ENCODE measurements around the gene USP19.
A peak's percentile ranks its signal among the peaks of the same experiment; 100 is the strongest.

The USP19 gene

DNA sequence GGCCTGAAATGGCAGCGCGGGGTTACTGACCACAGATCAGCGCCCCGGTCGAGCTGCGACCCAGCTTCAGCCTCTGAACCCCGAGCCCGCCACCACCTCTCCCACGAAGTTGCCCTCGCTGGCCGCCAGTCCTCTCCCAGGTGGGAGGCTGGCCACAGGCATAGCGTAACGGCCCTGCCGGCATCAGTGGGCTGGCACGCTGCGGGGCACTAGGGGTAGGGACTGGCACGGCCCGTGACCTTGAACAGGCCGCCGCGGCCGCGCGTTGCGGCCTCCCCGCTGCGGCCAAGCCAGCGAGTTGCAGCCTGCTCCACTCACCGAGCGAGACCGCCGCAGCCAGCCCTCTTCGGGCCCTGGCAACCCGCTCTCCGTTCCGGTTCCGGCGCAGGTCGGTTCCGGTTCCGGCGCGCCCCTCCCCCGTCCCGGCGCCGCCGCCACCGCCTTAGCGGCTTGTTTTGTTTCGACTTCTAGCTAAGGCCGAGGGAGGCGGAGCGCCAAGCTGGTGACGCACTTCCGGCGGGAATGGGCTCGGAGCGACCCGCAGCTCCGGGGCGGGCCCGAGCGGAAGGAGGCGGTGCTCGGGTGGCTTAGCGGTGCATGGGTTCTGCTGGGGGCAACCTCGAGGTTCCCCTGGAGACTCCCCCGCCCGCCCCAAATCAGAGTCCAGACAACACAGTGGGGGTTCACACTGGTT is at the start of gene USP19:
Gene USP19 (minus strand): TSS at position 386 of the 694 bp plus-strand sequence. CDS start 1,678 bp downstream, outside the sequence.
- Histone ChIP-seq H3K36me3 (ENCODE audit: insufficient read depth, low read depth, low read length) (peaks cover 56% of the 10 kb centered on the region), H3K27me3 (ENCODE audit: insufficient read depth, low read length) (no peaks in the 10 kb centered on the region), H3K27ac (ENCODE audit: low read length) (peak within 1 kb of the TSS; percentile 53)

GRCh38 chr3:49166752-49167556 is 46.3 kb upstream of the USP19 start:
- H3K9ac ChIP-seq (ENCODE audit: low read depth, low read length), result peak overlapping the region; percentile 96; the same call in 1 of the 2 replicates
- H3K36me3 ChIP-seq (ENCODE audit: insufficient read depth, low read depth, low read length), result peaks cover 24% of the 10 kb centered on the region
- H3K27me3 ChIP-seq (ENCODE audit: insufficient read depth, low read length), result peaks cover 5% of the 10 kb centered on the region; the same call in 1 of the 2 replicates
- no peaks in the 10 kb centered on the region for H3K9me3 ChIP-seq (ENCODE audit: insufficient read depth, low read depth, low read length)
- peak overlapping the region; percentile 96 for H3K4me3 ChIP-seq (ENCODE audit: low read length)
- peaks cover 4% of the 10 kb centered on the region for H3K4me1 ChIP-seq (ENCODE audit: insufficient read depth, low read length)
- no peak overlapping the region for H3K27ac ChIP-seq (ENCODE audit: low read length)

More for the DNA sequence above, at the start of gene USP19:
- H3K4me3 ChIP-seq (ENCODE audit: low read length), result peak within 1 kb of the TSS; percentile 92
- H3K9ac ChIP-seq (ENCODE audit: low read depth, low read length), result peak within 1 kb of the TSS; percentile 95
- H3K4me1 ChIP-seq (ENCODE audit: insufficient read depth, low read length), result peaks cover 5% of the 10 kb centered on the region; the same call in 1 of the 2 replicates
- H3K9me3 ChIP-seq (ENCODE audit: insufficient read depth, low read depth, low read length), result no peaks in the 10 kb centered on the region

DNA sequence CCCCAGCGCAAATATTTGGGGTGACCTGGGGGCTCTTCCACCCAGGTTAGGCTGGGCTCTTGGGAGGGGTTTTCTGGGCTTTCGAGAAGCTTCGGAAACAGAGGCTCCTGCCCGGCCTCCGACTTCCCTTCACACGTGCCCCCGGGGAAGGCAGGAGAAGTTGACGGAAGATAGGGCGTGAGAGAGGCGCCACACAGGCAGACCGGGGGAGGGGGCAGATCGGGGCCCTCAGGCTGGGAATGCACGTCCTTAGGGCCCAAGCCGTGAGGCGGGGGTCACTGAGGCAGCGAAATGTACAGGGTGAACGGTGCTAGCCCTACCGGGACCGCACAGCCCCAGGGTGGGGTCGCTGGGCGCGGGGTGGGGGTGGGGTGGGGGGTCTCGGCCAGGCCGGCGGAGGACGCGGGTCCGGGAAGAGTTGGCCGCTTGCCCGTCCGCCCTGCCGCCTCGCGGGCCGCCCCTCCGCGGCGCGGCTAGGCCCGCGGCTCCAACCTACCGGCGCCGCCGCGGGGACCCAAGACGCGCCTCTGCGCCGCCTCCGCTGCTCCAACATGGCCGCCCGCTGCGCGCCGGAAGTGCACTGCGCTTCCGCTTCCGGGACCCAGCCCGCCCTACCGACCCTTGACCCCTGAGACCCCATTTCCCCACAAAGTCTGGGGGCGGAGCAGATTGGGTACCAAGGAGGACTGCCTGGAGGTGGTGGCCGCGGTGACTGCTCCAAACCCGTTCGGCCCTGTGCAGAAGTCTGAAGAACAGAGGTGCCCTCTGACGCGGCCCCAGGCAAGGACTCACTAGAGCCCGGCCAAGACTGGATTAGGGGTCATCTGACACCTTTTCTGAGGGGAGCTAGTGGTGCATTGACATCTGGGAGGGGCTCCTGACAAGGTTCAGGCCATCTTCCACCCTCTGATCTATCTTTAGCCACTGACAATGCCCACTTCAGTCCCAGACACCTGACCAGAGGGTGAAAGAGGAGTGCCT is 45.4 kb upstream of the USP19 start, which contains the start of gene CCDC71:
Gene CCDC71 (minus strand): TSS at position 561 of the 981 bp plus-strand sequence. CDS start 2,123 bp downstream, outside the sequence.
- peaks cover 5% of the 10 kb centered on the region; the same call in 1 of the 2 replicates for H3K27me3 ChIP-seq (ENCODE audit: insufficient read depth, low read length)
- H3K27ac ChIP-seq (ENCODE audit: low read length), result peak within 1 kb of the TSS; percentile 15
- peaks cover 31% of the 10 kb centered on the region for H3K36me3 ChIP-seq (ENCODE audit: insufficient read depth, low read depth, low read length)
- H3K4me3 ChIP-seq (ENCODE audit: low read length), result peak within 1 kb of the TSS; percentile 96
- H3K4me1 ChIP-seq (ENCODE audit: insufficient read depth, low read length), result peaks cover 4% of the 10 kb centered on the region
- no peaks in the 10 kb centered on the region for H3K9me3 ChIP-seq (ENCODE audit: insufficient read depth, low read depth, low read length)
- H3K9ac ChIP-seq (ENCODE audit: low read depth, low read length), result peak within 1 kb of the TSS; percentile 96

GRCh38 chr3:49164983-49165720 is 44.5 kb upstream of the USP19 start:
- Histone ChIP-seq H3K27ac (ENCODE audit: low read length) (peak overlapping the region; percentile 15), H3K4me3 (ENCODE audit: low read length) (peak overlapping the region; percentile 96), H3K36me3 (ENCODE audit: insufficient read depth, low read depth, low read length) (peaks cover 31% of the 10 kb centered on the region), H3K4me1 (ENCODE audit: insufficient read depth, low read length) (peaks cover 4% of the 10 kb centered on the region), H3K27me3 (ENCODE audit: insufficient read depth, low read length) (peaks cover 5% of the 10 kb centered on the region; the same call in 1 of the 2 replicates), H3K9me3 (ENCODE audit: insufficient read depth, low read depth, low read length) (no peaks in the 10 kb centered on the region), H3K9ac (ENCODE audit: low read depth, low read length) (peak overlapping the region; percentile 96)

DNA sequence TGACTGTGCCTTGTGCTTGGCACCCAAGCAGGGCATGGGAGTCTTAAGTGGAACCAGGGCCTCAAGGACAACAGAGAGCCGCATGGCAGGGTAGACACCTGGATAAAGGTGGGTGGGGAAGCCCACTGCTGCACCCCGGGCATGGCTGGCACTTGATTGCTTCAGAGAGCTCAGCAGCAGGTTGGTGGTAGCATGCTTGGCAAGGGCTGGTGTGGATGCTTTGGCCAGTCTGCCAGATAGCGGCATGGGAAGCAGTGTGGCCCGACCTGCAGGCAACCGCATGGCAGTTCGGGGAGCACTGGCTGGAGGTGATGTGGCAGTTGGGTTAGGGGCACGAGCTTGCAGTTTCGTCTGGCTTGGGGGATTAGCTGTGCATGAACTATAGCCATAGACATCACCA is 43.0 kb upstream of the USP19 start:
- H3K4me1 ChIP-seq (ENCODE audit: insufficient read depth, low read length), result peaks cover 4% of the 10 kb centered on the region
- H3K4me3 ChIP-seq (ENCODE audit: low read length), result no peak overlapping the region
- H3K9ac ChIP-seq (ENCODE audit: low read depth, low read length), result no peak overlapping the region
- H3K36me3 ChIP-seq (ENCODE audit: insufficient read depth, low read depth, low read length), result peaks cover 31% of the 10 kb centered on the region
- H3K27ac ChIP-seq (ENCODE audit: low read length), result no peak overlapping the region
- H3K9me3 ChIP-seq (ENCODE audit: insufficient read depth, low read depth, low read length), result no peaks in the 10 kb centered on the region
- peaks cover 5% of the 10 kb centered on the region; the same call in 1 of the 2 replicates for H3K27me3 ChIP-seq (ENCODE audit: insufficient read depth, low read length)

DNA sequence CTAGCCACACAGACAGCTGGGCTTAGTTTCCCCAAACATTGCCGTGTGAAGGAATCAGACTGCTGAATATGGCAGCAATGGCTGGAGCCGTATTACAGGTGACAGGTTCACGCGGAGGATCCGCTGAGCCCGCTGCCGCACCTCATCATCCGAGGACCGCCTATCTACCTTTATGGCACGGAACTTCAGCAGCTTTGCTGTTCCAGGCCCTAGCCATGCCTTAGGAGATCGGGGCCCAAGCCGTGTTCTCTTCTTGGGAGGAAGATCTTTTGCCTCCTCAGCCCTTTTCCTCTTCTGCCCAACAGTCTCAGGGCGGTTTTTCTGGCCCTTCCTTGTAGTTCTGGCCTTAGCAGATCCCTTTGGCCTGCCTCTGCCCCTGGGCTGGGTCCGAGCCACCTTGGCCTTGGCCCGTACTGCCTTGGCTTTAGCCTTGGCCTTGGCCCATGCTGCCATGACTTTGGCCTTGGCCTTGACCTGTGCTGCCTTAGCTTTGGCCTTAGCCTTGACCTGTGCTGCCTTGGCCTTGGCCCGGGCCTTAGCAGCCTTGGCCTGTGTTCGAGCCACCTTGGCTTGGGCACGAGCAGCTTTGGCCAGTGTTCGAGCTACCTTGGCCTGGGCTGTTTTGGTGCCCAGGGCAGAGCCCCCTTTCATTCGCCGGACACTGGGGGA is 42.3 kb upstream of the USP19 start:
- peaks cover 31% of the 10 kb centered on the region for H3K36me3 ChIP-seq (ENCODE audit: insufficient read depth, low read depth, low read length)

DNA sequence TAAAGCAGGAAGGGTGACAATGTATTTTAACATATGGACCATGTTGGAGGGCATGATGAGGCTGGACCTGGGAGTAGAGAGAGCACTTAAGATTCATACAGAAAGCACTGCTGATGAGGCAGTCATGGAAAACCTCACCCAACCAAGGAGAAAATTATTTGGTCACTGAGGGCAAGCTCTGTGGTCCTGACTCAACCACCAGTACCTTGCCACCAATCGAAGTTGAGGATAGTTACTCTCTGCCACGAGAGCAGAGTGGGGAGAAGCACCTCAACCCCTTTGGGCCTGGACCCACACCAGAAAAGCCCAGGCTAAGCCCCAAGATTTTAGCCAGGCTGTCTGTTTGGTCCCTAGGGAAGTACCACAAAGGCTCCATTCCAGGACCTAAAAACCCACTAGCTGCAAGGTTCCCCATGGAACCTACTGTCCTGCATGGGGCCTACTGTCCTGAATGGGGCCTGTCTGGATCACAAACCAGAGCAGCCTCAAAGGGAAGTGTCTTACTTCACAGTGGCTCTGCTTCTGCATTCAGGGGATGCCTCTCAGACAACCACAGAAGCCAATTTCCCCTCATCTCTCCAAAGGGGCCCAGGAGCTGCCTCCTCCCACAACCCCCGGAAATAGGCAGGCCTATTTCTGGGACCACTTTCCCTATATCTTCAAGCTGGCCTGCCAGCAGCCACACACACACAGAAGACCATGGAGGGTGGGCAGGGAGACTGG is 41.3 kb upstream of the USP19 start:
- no peak overlapping the region for H3K27ac ChIP-seq (ENCODE audit: low read length)
- peaks cover 31% of the 10 kb centered on the region for H3K36me3 ChIP-seq (ENCODE audit: insufficient read depth, low read depth, low read length)
- peaks cover 7% of the 10 kb centered on the region for H3K4me1 ChIP-seq (ENCODE audit: insufficient read depth, low read length)
- H3K9ac ChIP-seq (ENCODE audit: low read depth, low read length), result no peak overlapping the region
- no peaks in the 10 kb centered on the region for H3K27me3 ChIP-seq (ENCODE audit: insufficient read depth, low read length)
- H3K9me3 ChIP-seq (ENCODE audit: insufficient read depth, low read depth, low read length), result no peaks in the 10 kb centered on the region
- H3K4me3 ChIP-seq (ENCODE audit: low read length), result no peak overlapping the region

More for the DNA sequence above, 42.3 kb upstream of the USP19 start:
- Histone ChIP-seq H3K4me1 (ENCODE audit: insufficient read depth, low read length) (peaks cover 5% of the 10 kb centered on the region), H3K9ac (ENCODE audit: low read depth, low read length) (no peak overlapping the region), H3K9me3 (ENCODE audit: insufficient read depth, low read depth, low read length) (no peaks in the 10 kb centered on the region), H3K27me3 (ENCODE audit: insufficient read depth, low read length) (peaks cover 2% of the 10 kb centered on the region; the same call in 1 of the 2 replicates), H3K4me3 (ENCODE audit: low read length) (no peak overlapping the region), H3K27ac (ENCODE audit: low read length) (no peak overlapping the region)

DNA sequence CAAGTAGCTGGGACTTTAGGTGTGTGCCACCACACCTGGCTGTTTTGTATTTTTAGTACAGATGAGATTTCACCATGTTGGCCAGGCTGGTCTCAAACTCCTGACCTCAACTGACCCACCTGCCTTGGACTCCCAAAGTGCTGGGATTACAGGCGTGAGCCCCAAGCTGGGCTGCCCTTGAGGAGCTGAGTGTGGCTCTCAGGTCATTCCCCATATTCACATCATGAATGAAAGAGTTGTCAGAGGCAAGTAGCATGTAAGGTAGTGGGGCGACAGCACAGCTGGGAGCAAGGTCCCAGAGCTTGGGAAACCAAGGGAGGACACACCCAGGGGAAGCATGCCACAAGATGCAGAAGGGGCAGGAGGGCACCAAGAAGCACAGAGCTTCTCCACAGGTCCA is 40.6 kb upstream of the USP19 start:
- Histone ChIP-seq H3K36me3 (ENCODE audit: insufficient read depth, low read depth, low read length) (peaks cover 31% of the 10 kb centered on the region), H3K9ac (ENCODE audit: low read depth, low read length) (no peak overlapping the region), H3K27ac (ENCODE audit: low read length) (no peak overlapping the region), H3K27me3 (ENCODE audit: insufficient read depth, low read length) (no peaks in the 10 kb centered on the region), H3K4me3 (ENCODE audit: low read length) (no peak overlapping the region), H3K4me1 (ENCODE audit: insufficient read depth, low read length) (peaks cover 3% of the 10 kb centered on the region; the same call in 1 of the 2 replicates), H3K9me3 (ENCODE audit: insufficient read depth, low read depth, low read length) (no peaks in the 10 kb centered on the region)

DNA sequence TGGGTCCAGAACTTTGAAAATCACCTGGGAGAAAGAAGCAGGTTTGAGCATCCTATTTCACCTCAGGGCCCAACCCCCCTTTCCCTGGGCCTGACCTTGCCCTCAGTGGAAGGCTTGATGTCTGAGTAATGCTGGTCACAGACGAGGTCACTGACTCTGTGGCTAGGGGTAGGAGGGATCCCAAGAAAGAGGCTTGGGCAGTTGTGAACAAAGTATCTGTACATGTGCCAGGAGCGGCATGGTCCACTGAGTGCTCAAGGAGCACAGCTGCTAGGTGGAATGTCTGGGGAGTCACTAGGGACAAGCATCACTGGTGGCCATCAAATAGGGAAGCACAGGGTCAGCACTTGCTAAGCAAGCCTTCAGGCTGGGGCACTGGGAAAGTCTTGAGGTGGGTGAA is 38.2 kb upstream of the USP19 start:
- Histone ChIP-seq H3K9ac (ENCODE audit: low read depth, low read length) (no peak overlapping the region), H3K4me3 (ENCODE audit: low read length) (no peak overlapping the region), H3K27me3 (ENCODE audit: insufficient read depth, low read length) (no peaks in the 10 kb centered on the region; the same call in 1 of the 2 replicates), H3K9me3 (ENCODE audit: insufficient read depth, low read depth, low read length) (no peaks in the 10 kb centered on the region), H3K36me3 (ENCODE audit: insufficient read depth, low read depth, low read length) (peaks cover 21% of the 10 kb centered on the region), H3K4me1 (ENCODE audit: insufficient read depth, low read length) (peaks cover 3% of the 10 kb centered on the region; the same call in 1 of the 2 replicates), H3K27ac (ENCODE audit: low read length) (no peak overlapping the region)

All from iPS-20b (cell line).